AG04450 (cell line): ENCODE measurements around the gene MYO1E. TPM values are rescaled to one million over a fixed set of nuclear protein-coding genes. Genes with fewer than 3 reads are reported as not detected.

ENCODE experiments used
- CTCF ChIA-PET: fragments of 300-600, 350-600 bp; formaldehyde crosslinking; extraction: SDS; loops from one replicate; lab custom pipeline; 2022; ENCODE audit warnings: antibody characterized with exemption, inconsistent platforms; lab: Charles Lee
- POLR2A ChIA-PET: fragments of 350-600 bp; formaldehyde crosslinking; extraction: SDS; loops from one replicate; lab custom pipeline; 2021; ENCODE audit warnings: antibody characterized with exemption, inconsistent platforms; lab: Yijun Ruan, JAX
- DNase-seq: peaks from one replicate; pipeline ENCODE4 v3.0.0-alpha.2; 2011; ENCODE audit warnings: low read depth, low spot score
- H3K27ac ChIP-seq: one replicate; pipeline ENCODE4 v1.5.1; 2012; ENCODE audit warnings: low read depth, low read length, control low read depth
- H3K27me3 ChIP-seq: one replicate; pipeline ENCODE4 v1.6.0; 2012; ENCODE audit warnings: low read length; ENCODE audit not compliant: control insufficient read depth, insufficient read depth
- H3K4me3 ChIP-seq: 2 replicates; pipeline ENCODE4 v1.5.1; 2011; ENCODE audit warnings: mild to moderate bottlenecking, low read depth, low read length, control low read depth
- H3K9me3 ChIP-seq: 2 replicates; pipeline ENCODE4 v1.5.1; 2012; ENCODE audit warnings: low read length; ENCODE audit not compliant: control insufficient read depth, insufficient read depth
- polyA plus RNA-seq: library from polyadenylated mRNA; depleted of rRNA; stranded (reverse); fragments of >200 nt; gene quantifications from 2 replicates; pipeline ENCODE4 v1.2.3, GENCODE V29; 2011
- TF ChIP-seq, protein P1 (sequence below): IDR thresholded peaks from 2 replicates; pipeline ENCODE4 v1.5.1; 2011; ENCODE audit warnings: low read depth, low read length, control low read depth, inconsistent platforms

MYO1E gene
- polyA plus RNA-seq, 1 experiment = 49.1 TPM

DNA sequence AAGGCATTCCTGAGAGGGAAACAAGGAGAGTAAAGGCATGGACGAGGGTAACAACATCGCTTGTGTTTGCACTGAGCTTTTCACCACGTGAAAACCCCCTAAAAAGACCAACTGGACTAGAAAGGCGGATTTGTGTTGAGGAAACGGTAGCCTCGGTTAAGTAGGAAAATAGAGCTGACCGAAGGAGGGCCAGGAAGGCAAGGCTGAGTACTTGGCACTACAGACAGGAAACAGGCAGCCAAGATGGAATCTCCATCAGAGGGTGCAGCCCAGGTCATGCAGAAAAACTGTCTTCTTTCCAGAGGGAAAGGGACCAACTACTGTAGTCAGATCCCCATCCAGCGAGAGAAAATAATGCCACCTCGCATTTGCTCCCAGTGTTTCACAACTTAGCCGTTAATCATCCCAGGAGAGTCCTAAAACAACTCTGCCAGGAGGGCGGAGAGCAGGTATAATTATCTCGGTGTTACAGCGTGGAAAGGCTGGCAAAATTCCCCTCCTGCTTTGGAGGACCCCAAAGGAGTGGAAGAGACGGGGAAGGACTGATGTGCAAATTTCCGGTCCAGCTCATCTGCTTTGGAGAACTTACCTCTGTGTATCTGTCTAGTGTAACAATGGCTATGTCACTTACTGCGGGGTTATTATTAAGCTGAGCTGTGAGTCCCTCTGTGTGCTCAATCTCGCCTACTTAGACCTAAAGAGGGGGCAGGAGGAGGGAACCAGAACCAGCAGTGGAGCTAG, 77.2 kb downstream of the MYO1E start:
- H3K27ac ChIP-seq = peak overlapping the region; percentile 89
- DNase-seq = no peak
- ChIA-PET CTCF (interaction anchor here (0.6 to 1.1 kb wide), 4 partner anchors 40 to 233 kb away, joined by 3 to 4 read pairs (median 3); no protein-coding TSS in a partner anchor), POLR2A (interaction anchor here (1.2 kb wide), 2 partner anchors 77 to 121 kb away, joined by 3 to 10 read pairs; partner anchors contain the start of gene MYO1E)
- no peaks in the 10 kb centered on the region for H3K9me3 ChIP-seq
- H3K4me3 ChIP-seq = no peak overlapping the region
- no peaks in the 10 kb centered on the region for H3K27me3 ChIP-seq
- TF ChIP-seq, protein P1, sequence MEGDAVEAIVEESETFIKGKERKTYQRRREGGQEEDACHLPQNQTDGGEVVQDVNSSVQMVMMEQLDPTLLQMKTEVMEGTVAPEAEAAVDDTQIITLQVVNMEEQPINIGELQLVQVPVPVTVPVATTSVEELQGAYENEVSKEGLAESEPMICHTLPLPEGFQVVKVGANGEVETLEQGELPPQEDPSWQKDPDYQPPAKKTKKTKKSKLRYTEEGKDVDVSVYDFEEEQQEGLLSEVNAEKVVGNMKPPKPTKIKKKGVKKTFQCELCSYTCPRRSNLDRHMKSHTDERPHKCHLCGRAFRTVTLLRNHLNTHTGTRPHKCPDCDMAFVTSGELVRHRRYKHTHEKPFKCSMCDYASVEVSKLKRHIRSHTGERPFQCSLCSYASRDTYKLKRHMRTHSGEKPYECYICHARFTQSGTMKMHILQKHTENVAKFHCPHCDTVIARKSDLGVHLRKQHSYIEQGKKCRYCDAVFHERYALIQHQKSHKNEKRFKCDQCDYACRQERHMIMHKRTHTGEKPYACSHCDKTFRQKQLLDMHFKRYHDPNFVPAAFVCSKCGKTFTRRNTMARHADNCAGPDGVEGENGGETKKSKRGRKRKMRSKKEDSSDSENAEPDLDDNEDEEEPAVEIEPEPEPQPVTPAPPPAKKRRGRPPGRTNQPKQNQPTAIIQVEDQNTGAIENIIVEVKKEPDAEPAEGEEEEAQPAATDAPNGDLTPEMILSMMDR = no peak

DNA sequence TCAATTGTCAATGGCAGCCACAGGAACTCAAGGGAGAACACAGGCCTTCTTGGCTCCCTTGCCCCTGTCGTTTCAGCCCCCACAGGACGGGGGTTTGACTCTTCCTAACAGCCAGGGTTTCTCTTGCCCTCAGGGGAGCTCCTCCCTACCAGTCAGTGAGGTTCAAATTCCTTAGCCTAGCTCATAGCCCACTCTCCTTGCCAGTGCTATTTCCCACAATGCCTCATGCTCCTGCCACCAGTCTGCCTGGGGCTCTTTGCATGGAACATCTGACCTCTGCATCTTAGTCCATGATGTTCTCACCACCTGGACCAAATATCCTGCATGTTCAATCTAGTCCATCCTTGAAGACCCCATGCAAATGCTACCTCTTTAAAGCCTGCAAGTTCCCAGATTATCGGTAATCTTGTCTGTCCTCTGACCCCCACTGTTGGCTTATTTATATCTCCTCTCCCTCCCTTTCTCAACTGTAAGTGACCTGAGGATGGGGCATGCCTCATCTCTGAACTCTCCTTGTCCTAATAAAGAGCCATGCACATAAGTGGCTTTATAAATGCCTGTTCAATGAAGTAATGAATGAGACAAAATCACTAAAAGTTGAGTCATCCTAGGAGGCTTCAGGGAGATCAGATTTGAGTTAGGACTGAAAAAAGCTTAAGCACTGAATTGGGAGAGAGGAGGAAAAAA, 78.0 kb downstream of the MYO1E start:
- ChIA-PET CTCF (interaction anchor here (1.1 kb wide), 2 partner anchors 48 to 120 kb away, joined by 3 to 4 read pairs; no protein-coding TSS in a partner anchor), POLR2A (interaction anchor here (1.2 kb wide), 1 partner anchor 78 kb away, joined by 10 read pairs; the partner anchor contains the start of gene MYO1E)
- Histone ChIP-seq H3K27ac (peak overlapping the region; percentile 91), H3K9me3 (no peaks in the 10 kb centered on the region), H3K4me3 (no peak overlapping the region), H3K27me3 (no peaks in the 10 kb centered on the region)
- TF ChIP-seq, protein P1 = no peak
- peak; percentile 68 for DNase-seq

DNA sequence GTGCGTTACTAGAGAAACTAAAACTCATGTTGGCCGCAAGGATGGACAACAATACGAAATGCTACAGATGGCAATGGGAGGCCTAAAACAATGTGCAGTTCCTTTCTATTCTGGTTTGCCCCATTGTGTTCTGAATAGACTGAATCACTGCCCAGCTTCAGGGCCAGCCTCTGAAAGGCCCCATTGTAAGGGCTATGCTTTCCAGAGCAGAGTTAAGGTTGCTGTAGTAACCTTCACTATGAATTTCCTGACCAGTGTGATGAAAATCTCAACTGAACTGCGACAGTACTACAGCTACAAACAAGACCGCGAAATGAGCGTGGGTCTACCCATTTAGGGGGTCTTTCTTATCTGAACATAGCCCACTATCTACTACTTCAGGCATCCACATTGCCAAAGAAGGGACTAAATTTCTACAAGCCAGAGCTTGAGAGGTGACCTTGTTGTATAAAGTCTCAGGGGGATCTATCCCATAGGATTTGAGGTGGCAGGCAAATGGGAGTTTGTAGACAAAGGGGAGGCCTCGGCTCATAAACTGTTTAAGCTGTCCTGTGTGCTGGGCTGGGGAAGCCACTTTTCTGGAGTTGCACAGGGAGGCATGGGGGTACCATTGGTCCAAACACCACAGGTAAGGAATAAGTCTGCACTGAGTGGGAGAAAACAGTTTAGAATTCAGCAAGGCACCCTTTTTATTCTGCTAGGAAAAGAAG, 80.1 kb downstream of the MYO1E start:
- Histone ChIP-seq H3K27ac (no peak overlapping the region), H3K4me3 (no peak overlapping the region), H3K9me3 (no peaks in the 10 kb centered on the region), H3K27me3 (no peaks in the 10 kb centered on the region)
- TF ChIP-seq, protein P1 = no peak
- no peak for DNase-seq
- POLR2A ChIA-PET = no interaction called here
- CTCF ChIA-PET = interaction anchor here (1.0 kb wide), 1 partner anchor 118 kb away, joined by 4 read pairs; no protein-coding TSS in a partner anchor

DNA sequence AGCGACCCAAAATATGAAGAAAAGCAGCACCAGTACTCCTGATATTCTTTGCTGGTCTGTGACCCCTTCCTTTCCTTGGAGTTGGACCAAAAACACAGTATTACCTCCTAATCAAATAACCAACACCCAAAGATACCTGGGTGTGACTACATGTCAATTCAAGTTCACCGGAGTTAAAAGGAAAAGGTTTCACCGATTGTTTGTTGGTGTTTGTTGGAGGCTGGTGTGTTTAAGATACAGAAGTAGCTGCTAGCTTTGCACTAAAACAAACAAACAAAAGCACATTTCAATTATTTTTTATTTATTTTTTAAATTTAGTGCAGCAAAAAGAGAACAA, 81.5 kb downstream of the MYO1E start:
- Histone ChIP-seq H3K9me3 (no peaks in the 10 kb centered on the region), H3K27me3 (no peaks in the 10 kb centered on the region), H3K27ac (no peak overlapping the region), H3K4me3 (no peak overlapping the region)
- no peak for DNase-seq
- TF ChIP-seq, protein P1 = no peak
- POLR2A ChIA-PET = no interaction called here
- CTCF ChIA-PET = interaction anchor here (1.0 kb wide), 1 partner anchor 117 kb away, joined by 4 read pairs; no protein-coding TSS in a partner anchor
